Suprapubic skin (tissue), 4 donors: ENCODE results near the gene ECE1.

Experiments
- EP300 ChIP-seq: sonication (generic); formaldehyde crosslinking; IDR thresholded peaks from one replicate; pipeline ENCODE4 v1.6.1; 2017; ENCODE audit warnings: antibody characterized with exemption
- POLR2A ChIP-seq, 2 donors: fragments of 450-650 bp; IDR thresholded peaks; one replicate each; pipeline ENCODE4 v1.6.1; 2017; ENCODE audit warnings: antibody characterized with exemption in 2 of 2, mild to moderate bottlenecking in 2 of 2, moderate library complexity in 2 of 2
- POLR2AphosphoS5 ChIP-seq, 3 donors: sonication (generic); formaldehyde crosslinking; IDR thresholded peaks; one replicate each; pipeline ENCODE4 v1.6.1; 2017; ENCODE audit warnings: antibody characterized with exemption in 3 of 3
- TF ChIP-seq, protein P1 (sequence below), 2 donors: fragments of 200-600 bp in 1 of 2; fragments of 450-650 bp in 1 of 2; sonication (generic) in 1 of 2; IDR thresholded peaks; one replicate each; pipeline ENCODE4 v1.5.1; 2016 to 2019; ENCODE audit warnings: antibody characterized with exemption in 2 of 2, mild to moderate bottlenecking in 1 of 2, moderate library complexity in 1 of 2

DNA sequence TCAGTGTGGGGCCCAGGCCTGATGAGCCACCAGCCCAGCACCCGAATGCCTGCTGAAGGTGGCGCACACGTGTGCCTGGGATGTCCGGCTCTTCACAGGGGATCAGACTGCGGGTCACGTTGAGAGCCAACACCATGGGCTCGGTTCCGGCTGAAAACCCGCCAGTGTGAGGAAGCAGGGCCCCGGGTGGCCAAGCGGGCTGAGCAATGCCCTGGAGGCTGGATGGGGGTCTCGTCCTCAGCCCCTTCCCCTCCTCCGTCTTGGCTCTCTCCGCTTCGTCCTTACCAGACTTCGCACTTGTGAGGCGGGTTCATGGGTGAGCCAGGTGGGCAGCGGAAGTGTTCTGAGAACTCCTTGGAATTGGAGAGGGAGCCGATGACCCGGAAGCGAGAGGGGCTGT lies 70.6 kb downstream of the ECE1 start:
- no peak for TF ChIP-seq POLR2A (IDR thresholded peaks at IDR 0.05)
- TF ChIP-seq, protein P1, sequence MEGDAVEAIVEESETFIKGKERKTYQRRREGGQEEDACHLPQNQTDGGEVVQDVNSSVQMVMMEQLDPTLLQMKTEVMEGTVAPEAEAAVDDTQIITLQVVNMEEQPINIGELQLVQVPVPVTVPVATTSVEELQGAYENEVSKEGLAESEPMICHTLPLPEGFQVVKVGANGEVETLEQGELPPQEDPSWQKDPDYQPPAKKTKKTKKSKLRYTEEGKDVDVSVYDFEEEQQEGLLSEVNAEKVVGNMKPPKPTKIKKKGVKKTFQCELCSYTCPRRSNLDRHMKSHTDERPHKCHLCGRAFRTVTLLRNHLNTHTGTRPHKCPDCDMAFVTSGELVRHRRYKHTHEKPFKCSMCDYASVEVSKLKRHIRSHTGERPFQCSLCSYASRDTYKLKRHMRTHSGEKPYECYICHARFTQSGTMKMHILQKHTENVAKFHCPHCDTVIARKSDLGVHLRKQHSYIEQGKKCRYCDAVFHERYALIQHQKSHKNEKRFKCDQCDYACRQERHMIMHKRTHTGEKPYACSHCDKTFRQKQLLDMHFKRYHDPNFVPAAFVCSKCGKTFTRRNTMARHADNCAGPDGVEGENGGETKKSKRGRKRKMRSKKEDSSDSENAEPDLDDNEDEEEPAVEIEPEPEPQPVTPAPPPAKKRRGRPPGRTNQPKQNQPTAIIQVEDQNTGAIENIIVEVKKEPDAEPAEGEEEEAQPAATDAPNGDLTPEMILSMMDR (IDR thresholded peaks at IDR 0.05): no peak
- no peak for TF ChIP-seq EP300
- no peak for TF ChIP-seq POLR2AphosphoS5 (IDR thresholded peaks at IDR 0.05)
